ENCODE data around the gene VSIG8. TPM values are rescaled to one million over a fixed set of nuclear protein-coding genes. Genes with fewer than 3 reads are reported as not detected.

The VSIG8 gene
- total and polyA plus RNA-seq, 2 donors (not counting 1 experiment from before 2014, with no cell fraction given), result not detected

GRCh38 chr1:159826441-159827101 is 35.9 kb downstream of the VSIG8 start, which contains the start of gene SLAMF8:
TSS of gene SLAMF8 (plus strand) at chr1:159826873. CDS start at chr1:159826899, 26 bp downstream.
- H4K20me1 ChIP-seq (ENCODE audit: control insufficient read depth, insufficient read depth, low read length, poor library complexity, severe bottlenecking), result no peaks in the 10 kb centered on the region
- H3K27ac ChIP-seq (ENCODE audit: low read length in 2 of 2), result no peak within 1 kb of the TSS
- peaks cover 18% of the 10 kb centered on the region for H3K4me1 Mint-ChIP-seq
- POLR2A ChIA-PET, result no interaction called here
- no peak within 1 kb of the TSS for H3K27ac Mint-ChIP-seq
- peaks cover 0 to 9% (median 3%) of the 10 kb centered on the region in 4 experiments for H3K27me3 ChIP-seq (replicated peaks in 1 of 4; ENCODE audit: control extremely low read depth in 1 of 4, control insufficient read depth in 3 of 4, insufficient read depth in 4 of 4, low read length in 3 of 4)
- H3K9me3 Mint-ChIP-seq (ENCODE audit: insufficient read depth), result no peaks in the 10 kb centered on the region
- no peak within 1 kb of the TSS for H3K4me2 ChIP-seq (replicated peaks; ENCODE audit: low read depth, low read length, poor library complexity, severe bottlenecking)
- no peak for DNase-seq
- no peak within 1 kb of the TSS for H3K4me3 Mint-ChIP-seq
- peaks cover 6 to 25% of the 10 kb centered on the region in 2 donors for H3K4me1 ChIP-seq (ENCODE audit: control insufficient read depth in 2 of 2, insufficient read depth in 2 of 2, low read length in 2 of 2)
- peaks cover 0 to 6% (median 0%) of the 10 kb centered on the region in 3 donors for H3K9me3 ChIP-seq (ENCODE audit: control extremely low read depth in 1 of 3, control insufficient read depth in 2 of 3, insufficient read depth in 1 of 3, low read length in 2 of 3)
- WGBS (ENCODE audit: insufficient coverage), result 57% methylated on average over 11 of the region's 11 CpGs
- no peak within 1 kb of the TSS for H3K9ac ChIP-seq (ENCODE audit: low read length)
- no peak within 1 kb of the TSS for H3K4me3 ChIP-seq (ENCODE audit: control extremely low read depth in 1 of 5, extremely low read depth in 1 of 5, insufficient read depth in 1 of 5, low read depth in 2 of 5, low read length in 4 of 5)
- CTCF ChIA-PET, result interaction anchor here (0.6 to 1.1 kb wide), 3 partner anchors 22 to 29 kb away, joined by 3 to 4 read pairs (median 3); no protein-coding TSS in a partner anchor
- peaks cover 30% of the 10 kb centered on the region for H3K27me3 Mint-ChIP-seq
- no peak within 1 kb of the TSS for H2AFZ ChIP-seq (ENCODE audit: insufficient read depth, low read depth, low read length, poor library complexity, severe bottlenecking)
- ATAC-seq (ENCODE audit: low read depth), result no peak
- TF ChIP-seq CTCF (IDR thresholded peaks at IDR 0.05) (no peak), EZH2 (IDR thresholded peaks at IDR 0.05; ENCODE audit: borderline replicate concordance, insufficient read depth, low read depth, low read length, poor library complexity, severe bottlenecking) (no peak)
- H3K36me3 ChIP-seq (replicated peaks in 1 of 2; ENCODE audit: control extremely low read depth in 1 of 2, control insufficient read depth in 1 of 2, extremely low read depth in 1 of 2, insufficient read depth in 2 of 2, low read length in 1 of 2), result no peaks in the 10 kb centered on the region
- intact Hi-C loops (cut with micrococcal nuclease), result no loop called here
- no peaks in the 10 kb centered on the region for H3K79me2 ChIP-seq (ENCODE audit: control insufficient read depth, insufficient read depth, low read length)

GRCh38 chr1:159825564-159825963 is 36.9 kb downstream of the VSIG8 start:
- Histone ChIP-seq H2AFZ (ENCODE audit: insufficient read depth, low read depth, low read length, poor library complexity, severe bottlenecking) (no peak overlapping the region), H3K27me3 (replicated peaks in 1 of 4; ENCODE audit: control extremely low read depth in 1 of 4, control insufficient read depth in 3 of 4, insufficient read depth in 4 of 4, low read length in 3 of 4) (peaks cover 0 to 10% (median 3%) of the 10 kb centered on the region in 4 experiments), H3K4me2 (replicated peaks; ENCODE audit: low read depth, low read length, poor library complexity, severe bottlenecking) (no peak overlapping the region), H4K20me1 (ENCODE audit: control insufficient read depth, insufficient read depth, low read length, poor library complexity, severe bottlenecking) (no peaks in the 10 kb centered on the region), H3K4me3 (ENCODE audit: control extremely low read depth in 1 of 5, extremely low read depth in 1 of 5, insufficient read depth in 1 of 5, low read depth in 2 of 5, low read length in 4 of 5) (no peak overlapping the region), H3K36me3 (replicated peaks in 1 of 2; ENCODE audit: control extremely low read depth in 1 of 2, control insufficient read depth in 1 of 2, extremely low read depth in 1 of 2, insufficient read depth in 2 of 2, low read length in 1 of 2) (no peaks in the 10 kb centered on the region), H3K9me3 (ENCODE audit: control extremely low read depth in 1 of 3, control insufficient read depth in 2 of 3, insufficient read depth in 1 of 3, low read length in 2 of 3) (peaks cover 0 to 6% (median 0%) of the 10 kb centered on the region in 3 donors), H3K9ac (ENCODE audit: low read length) (no peak overlapping the region), H3K4me1 (ENCODE audit: control insufficient read depth in 2 of 2, insufficient read depth in 2 of 2, low read length in 2 of 2) (peaks cover 6 to 25% of the 10 kb centered on the region in 2 donors), H3K27ac (ENCODE audit: low read length in 2 of 2) (no peak overlapping the region), H3K79me2 (ENCODE audit: control insufficient read depth, insufficient read depth, low read length) (no peaks in the 10 kb centered on the region)
- CTCF ChIA-PET, result no interaction called here
- intact Hi-C loops (cut with micrococcal nuclease), result no loop called here
- ATAC-seq (ENCODE audit: low read depth), result no peak
- TF ChIP-seq CTCF (IDR thresholded peaks at IDR 0.05) (no peak), EZH2 (IDR thresholded peaks at IDR 0.05; ENCODE audit: borderline replicate concordance, insufficient read depth, low read depth, low read length, poor library complexity, severe bottlenecking) (no peak)
- peaks cover 18% of the 10 kb centered on the region for H3K4me1 Mint-ChIP-seq
- DNase-seq, result no peak
- H3K9me3 Mint-ChIP-seq (ENCODE audit: insufficient read depth), result no peaks in the 10 kb centered on the region
- POLR2A ChIA-PET, result no interaction called here
- H3K27ac Mint-ChIP-seq, result no peak overlapping the region
- WGBS (ENCODE audit: insufficient coverage), result 75% methylated on average over 2 of the region's 3 CpGs
- peaks cover 33% of the 10 kb centered on the region for H3K27me3 Mint-ChIP-seq
- H3K4me3 Mint-ChIP-seq, result no peak overlapping the region
